Right lobe of liver (tissue), 4 donors: ENCODE measurements around the gene SLC66A3.

Experiments used
- POLR2A ChIP-seq: fragments of 450-650 bp; IDR thresholded peaks from one replicate; pipeline ENCODE4 v1.6.1; 2017; ENCODE audit warnings: antibody characterized with exemption, mild to moderate bottlenecking
- TF ChIP-seq, protein P1 (sequence below), 4 donors: fragments of 200-600 bp in 3 of 4; fragments of 450-650 bp in 1 of 4; IDR thresholded peaks; one replicate each; pipeline versions ENCODE4 v1.5.1 to v1.8.0; 2016 to 2022; ENCODE audit warnings: antibody characterized with exemption in 4 of 4, mild to moderate bottlenecking in 2 of 4
- donor health status: DM: no; HTN: no; CAD: no.
- donor health status: DM: no; HTN: no; CAD: no.
- donor health status: DM: no; HTN: yes; CAD: no.

DNA sequence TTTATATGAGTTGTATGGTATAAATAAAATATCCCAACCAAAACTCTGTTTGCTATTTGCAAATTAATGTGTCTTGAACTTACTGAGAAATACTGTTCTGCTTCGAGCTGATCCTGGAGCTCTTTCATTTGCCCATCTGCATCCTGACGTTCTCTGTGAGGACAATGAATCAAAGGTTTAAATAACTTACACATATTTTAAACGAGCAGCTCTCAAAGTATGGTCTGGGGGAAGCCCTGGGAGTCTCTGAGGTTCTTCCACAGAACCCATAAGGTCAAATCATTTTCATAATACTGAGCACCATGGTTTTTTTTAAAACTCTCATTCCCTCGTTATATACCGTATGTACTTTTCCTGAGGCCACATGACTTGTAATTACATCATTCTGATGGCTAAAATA, 46.7 kb downstream of the SLC66A3 start:
- no peak for TF ChIP-seq POLR2A
- TF ChIP-seq, protein P1, sequence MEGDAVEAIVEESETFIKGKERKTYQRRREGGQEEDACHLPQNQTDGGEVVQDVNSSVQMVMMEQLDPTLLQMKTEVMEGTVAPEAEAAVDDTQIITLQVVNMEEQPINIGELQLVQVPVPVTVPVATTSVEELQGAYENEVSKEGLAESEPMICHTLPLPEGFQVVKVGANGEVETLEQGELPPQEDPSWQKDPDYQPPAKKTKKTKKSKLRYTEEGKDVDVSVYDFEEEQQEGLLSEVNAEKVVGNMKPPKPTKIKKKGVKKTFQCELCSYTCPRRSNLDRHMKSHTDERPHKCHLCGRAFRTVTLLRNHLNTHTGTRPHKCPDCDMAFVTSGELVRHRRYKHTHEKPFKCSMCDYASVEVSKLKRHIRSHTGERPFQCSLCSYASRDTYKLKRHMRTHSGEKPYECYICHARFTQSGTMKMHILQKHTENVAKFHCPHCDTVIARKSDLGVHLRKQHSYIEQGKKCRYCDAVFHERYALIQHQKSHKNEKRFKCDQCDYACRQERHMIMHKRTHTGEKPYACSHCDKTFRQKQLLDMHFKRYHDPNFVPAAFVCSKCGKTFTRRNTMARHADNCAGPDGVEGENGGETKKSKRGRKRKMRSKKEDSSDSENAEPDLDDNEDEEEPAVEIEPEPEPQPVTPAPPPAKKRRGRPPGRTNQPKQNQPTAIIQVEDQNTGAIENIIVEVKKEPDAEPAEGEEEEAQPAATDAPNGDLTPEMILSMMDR (IDR thresholded peaks at IDR 0.05), result no peak
